K562 treated with DMSO at 1 percent for 12 hours (cell line): ENCODE results near the gene APOF. TPM values are rescaled to one million over a fixed set of nuclear protein-coding genes. Genes with fewer than 3 reads are reported as not detected.

Source experiments
- total RNA-seq: library from RNA; unstranded; fragments of 300-600 nt; gene quantifications from 2 replicates; pipeline ENCODE4 v1.2.3, GENCODE V29; 2022; ENCODE audit not compliant: insufficient read depth

Gene APOF, protein sequence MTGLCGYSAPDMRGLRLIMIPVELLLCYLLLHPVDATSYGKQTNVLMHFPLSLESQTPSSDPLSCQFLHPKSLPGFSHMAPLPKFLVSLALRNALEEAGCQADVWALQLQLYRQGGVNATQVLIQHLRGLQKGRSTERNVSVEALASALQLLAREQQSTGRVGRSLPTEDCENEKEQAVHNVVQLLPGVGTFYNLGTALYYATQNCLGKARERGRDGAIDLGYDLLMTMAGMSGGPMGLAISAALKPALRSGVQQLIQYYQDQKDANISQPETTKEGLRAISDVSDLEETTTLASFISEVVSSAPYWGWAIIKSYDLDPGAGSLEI
- not detected in 2 replicates for total RNA-seq

DNA sequence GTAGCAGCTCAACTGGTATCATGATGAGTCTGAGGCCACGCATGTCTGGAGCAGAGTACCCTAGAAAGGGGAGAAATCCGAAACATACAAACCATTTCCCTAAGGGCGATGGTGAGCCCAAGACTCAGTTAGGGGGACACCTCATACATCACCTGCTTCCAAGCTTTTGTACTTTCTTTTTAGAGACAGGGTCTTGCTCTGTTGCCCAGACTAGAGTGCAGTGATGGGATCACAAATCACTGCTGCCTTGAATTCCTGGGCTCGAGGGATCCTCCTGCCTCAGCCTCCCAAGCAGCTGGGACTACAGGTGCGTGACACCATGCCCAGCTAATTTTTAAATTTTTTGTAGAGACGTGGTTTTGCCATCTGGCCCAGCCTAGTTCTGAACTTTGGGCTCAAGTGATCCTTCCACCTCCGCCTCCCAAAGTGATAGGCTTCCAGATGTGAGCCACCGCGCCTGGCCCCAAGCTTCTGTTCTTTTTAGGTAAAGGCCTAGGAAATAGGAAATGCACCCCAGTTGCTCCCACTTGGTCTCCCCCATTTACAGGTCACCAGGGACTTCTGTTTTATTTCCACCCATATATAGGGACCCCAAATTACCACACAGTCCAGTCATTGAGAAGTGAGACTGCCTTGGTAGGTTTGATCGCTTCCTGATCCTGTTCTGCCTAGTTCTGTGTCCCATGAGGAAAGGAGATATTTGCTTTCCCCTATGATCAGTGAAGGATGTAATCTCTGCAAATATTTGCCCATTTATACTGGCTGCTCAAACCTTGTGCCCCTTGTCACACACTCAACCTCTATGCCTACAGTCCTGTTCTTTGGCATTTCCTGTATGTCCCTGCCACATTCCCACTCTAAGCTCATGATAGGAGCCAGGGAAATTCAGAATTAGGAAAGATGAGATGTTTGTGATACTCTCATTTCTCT, at the start of gene APOF:
APOF (minus strand) TSS at position 728 of the 930 bp plus-strand sequence; CDS start at position 616, 112 bp downstream.

DNA sequence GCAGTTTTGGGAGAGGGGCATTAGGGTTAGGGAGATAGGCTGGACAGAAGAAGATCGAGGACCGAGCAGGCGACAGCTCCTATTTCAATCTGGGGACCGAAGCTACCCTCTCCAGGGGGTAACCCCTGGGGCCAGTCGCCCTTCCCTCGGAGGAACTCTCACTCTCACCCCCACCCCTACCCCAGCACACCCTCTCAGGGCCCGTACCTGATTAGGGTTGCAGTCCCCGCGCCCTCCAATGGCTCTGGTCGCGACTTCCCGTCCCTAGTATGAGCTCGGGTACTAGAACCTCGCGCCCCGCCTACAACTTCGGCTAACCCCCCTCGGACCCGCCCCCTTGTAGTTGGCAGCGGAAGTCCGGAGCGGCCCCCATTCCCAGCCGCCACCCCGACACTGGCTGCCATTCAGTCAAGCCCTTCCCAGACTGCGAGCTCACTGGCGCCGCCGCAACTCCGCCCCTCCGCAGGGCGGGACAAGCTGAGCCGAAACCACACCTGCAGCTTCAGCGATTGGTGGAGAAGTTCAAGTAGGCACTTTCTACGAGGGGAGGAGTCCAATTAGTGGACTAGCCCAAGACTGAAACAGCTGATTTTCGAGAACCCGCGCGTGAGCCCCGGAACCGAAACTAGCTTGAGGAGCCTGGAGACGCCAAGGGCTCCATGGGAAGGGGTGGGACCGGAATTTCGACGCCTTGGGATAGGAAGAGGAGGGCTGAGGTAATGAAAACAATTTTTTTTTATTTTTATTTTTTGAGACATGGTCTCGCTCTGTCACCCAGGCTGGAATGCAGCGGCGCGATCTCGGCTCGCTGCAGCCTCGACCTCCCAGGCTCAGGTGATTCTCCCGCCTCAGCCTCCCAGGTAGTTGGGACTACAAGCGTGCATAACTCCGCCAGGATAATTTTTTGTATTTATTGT, 2.5 kb downstream of the APOF start, which contains the start of gene STAT2:
STAT2 (minus strand) TSS at position 257 of the 917 bp plus-strand sequence. CDS start 3,536 bp downstream, outside the sequence.

DNA sequence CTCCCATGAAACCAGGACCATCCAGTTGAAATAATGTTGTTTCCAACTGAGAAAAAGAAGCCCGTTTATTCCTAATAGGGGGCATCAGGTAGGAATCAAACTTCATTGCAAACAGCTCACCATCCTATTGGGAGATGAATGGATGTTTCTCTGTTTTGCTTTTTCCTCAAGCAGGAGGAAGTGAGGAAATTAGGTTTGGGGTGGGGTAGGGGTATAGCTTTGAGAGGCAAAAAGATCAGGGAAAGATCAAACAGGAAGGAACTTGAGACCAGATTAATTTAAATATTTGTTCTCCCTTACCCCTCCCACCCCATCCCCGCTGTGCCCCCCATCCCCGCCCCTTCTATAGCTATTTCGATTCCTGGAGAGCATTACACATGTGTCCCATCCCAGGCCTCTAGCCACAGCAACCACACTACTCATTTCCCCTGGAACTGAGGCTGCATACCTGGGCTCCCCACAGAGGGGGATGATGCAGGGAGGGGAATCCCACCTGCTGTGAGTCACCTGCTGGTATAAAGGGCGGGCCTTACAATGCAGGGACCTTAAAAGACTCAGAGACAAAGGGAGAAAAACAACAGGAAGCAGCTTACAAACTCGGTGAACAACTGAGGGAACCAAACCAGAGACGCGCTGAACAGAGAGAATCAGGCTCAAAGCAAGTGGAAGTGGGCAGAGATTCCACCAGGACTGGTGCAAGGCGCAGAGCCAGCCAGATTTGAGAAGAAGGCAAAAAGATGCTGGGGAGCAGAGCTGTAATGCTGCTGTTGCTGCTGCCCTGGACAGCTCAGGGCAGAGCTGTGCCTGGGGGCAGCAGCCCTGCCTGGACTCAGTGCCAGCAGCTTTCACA, 24.1 kb downstream of the APOF start, which contains the start of gene IL23A:
IL23A (plus strand) TSS at position 577 of the 850 bp plus-strand sequence; CDS start at position 738, 161 bp downstream.

DNA sequence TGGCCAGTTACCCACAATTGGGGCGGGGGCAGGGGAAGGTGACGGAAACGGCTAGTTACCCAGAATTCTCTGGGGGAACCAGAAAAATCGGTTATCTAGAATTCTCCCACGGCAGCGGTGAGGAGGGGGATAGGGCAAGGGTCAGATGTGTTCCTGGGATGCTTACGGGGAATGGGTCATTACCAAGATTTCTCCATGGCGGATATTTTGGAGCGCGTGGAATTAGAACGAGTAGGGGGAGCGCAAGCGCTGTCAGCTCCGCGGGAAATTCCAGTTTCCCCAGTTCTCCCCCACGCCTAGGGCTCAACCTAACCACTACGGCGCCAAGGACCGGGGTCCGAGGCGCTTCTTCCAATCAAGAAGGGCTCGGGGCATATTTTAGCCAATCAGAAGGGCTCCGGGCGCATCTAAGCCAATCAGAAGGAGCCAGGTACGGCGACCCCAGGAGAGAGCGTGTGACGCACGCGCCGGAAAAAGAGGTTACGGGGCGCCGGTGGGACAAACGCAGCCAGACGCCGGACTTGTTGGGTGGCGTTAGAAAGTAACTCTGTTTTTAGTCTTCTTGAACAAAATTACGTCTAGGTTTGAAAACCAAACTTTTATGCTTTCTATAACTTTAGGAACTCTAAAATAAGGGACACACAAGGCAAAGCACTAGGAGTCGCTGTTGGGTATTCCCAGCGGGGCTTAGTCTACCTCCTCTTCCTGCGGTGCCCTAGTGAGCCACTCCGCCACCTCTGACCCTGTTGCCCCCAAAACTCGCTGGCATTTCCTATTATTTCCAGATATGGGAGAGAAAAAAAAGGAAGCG, 28.8 kb downstream of the APOF start, which contains the start of gene PAN2:
PAN2 (minus strand) TSS at position 322 of the 811 bp plus-strand sequence. CDS start 906 bp downstream, outside the sequence.

DNA sequence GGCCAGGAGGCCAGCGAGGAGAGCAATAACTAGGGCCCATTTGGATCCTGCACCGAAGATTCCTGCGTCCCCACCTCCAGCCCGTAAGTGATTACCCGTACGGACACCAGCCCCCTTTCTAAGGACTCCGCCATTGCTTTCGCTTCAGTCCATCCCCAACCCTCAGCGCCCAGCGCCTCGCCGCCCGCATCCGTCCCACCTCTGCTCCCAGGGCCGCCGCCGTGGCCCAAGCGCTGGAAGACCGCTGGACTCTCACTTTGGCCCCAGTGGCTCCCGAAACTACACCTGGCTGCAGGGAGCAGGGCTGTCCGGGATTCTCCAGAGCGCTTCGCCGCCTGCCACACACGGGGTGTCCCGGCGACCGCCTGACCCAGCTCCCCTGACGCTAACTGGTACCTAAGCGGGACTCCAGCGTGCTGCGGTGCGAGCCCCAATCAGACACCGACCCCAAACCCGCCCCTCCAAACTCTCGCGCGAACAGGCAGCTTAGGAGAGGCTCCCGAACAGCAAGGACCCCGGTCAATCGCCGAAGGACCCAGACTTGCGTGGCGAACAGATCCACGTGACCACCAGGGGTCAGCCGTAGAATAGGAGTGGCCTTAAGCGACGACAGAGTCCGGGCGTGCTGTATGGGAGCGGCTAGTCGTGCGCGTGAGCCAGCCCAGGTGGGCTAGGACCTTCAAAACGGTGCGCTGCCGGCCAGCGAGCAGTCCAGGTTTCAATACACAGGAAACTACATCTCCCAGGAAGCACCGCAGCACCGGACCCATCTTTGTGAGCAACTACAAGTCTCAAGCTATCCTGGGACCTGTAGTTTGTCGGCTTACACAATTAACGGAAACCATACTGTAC, 46.8 kb downstream of the APOF start, which contains the start of gene CNPY2:
CNPY2 (minus strand) TSS at position 367 of the 852 bp plus-strand sequence. CDS start 771 bp downstream, outside the sequence.

Other genes with a start within 250 kb of the APOF start
- 3,882 and 7,413 TPM in 2 replicates for gene RPL41, start 246.2 kb downstream of the APOF start, total RNA-seq
- gene ZC3H10, start 244.6 kb downstream of the APOF start, total RNA-seq, result 3.0 and 6.0 TPM in 2 replicates
- gene ESYT1, start 234.6 kb downstream of the APOF start, total RNA-seq, result 118 and 171 TPM in 2 replicates
- 39.6 and 50.9 TPM in 2 replicates for gene MYL6B, start 210.3 kb downstream of the APOF start, total RNA-seq
- 825 and 1,302 TPM in 2 replicates for gene MYL6, start 204.5 kb downstream of the APOF start, total RNA-seq
- gene SMARCC2, start 173.4 kb downstream of the APOF start, total RNA-seq, result 21.7 and 70.9 TPM in 2 replicates
- 21.4 and 47.7 TPM in 2 replicates for gene RNF41, start 140.9 kb downstream of the APOF start, total RNA-seq
- gene NABP2, start 138.5 kb downstream of the APOF start, total RNA-seq, result 41.0 and 51.8 TPM in 2 replicates
- not detected in 2 replicates for gene SLC39A5, start 132.8 kb downstream of the APOF start, total RNA-seq
- 9.6 and 33.7 TPM in 2 replicates for gene ANKRD52, start 104.5 kb downstream of the APOF start, total RNA-seq
- gene COQ10A, start 95.9 kb downstream of the APOF start, total RNA-seq, result 43.3 and 62.5 TPM in 2 replicates
- gene CS, start 62.5 kb downstream of the APOF start, total RNA-seq, result 81.3 and 200 TPM in 2 replicates
- gene CNPY2, start 46.9 kb downstream of the APOF start, total RNA-seq, result 79.7 and 93.3 TPM in 2 replicates
- 12.5 and 26.6 TPM in 2 replicates for gene PAN2, start 28.9 kb downstream of the APOF start, total RNA-seq
- gene IL23A, start 24.0 kb downstream of the APOF start, total RNA-seq, result 13.7 and 23.5 TPM in 2 replicates
- 25.6 and 60.4 TPM in 2 replicates for gene STAT2, start 2.8 kb downstream of the APOF start, total RNA-seq
- gene TIMELESS, start 86.6 kb upstream of the APOF start, total RNA-seq, result 20.4 and 51.5 TPM in 2 replicates
- not detected in 2 replicates for gene MIP, start 91.8 kb upstream of the APOF start, total RNA-seq
- 0.66 and 1.9 TPM in 2 replicates for gene SPRYD4, start 105.7 kb upstream of the APOF start, total RNA-seq
- not detected in 2 replicates for gene GLS2, start 125.3 kb upstream of the APOF start, total RNA-seq
- gene RBMS2, start 159.0 kb upstream of the APOF start, total RNA-seq, result 0.35 and 1.0 TPM in 2 replicates